Liver (tissue), 9 donors: Measurements from ENCODE around the gene CACNB4. TPM values are rescaled to one million over a fixed set of nuclear protein-coding genes. Genes with fewer than 3 reads are reported as not detected.

Source experiments
- DNase-seq: peaks from one replicate; pipeline ENCODE4 v3.0.0-alpha.2; 2017; ENCODE audit warnings: low spot score
- H3K27ac ChIP-seq, 2 donors: one replicate each; pipeline ENCODE4 v1.7.0; 2013; ENCODE audit warnings: inconsistent platforms in 2 of 2, low read length in 2 of 2, control low read depth in 1 of 2, low read depth in 1 of 2, mild to moderate bottlenecking in 1 of 2
- H3K27me3 ChIP-seq, 4 donors: one replicate each; pipeline versions ENCODE4 v1.6.1 to v1.7.0; 2013; ENCODE audit warnings: low read length in 3 of 4, inconsistent platforms in 1 of 4, mild to moderate bottlenecking in 1 of 4, moderate library complexity in 1 of 4; ENCODE audit not compliant: control insufficient read depth in 4 of 4, insufficient read depth in 4 of 4
- H3K36me3 ChIP-seq, 4 donors: one replicate each; pipeline versions ENCODE4 v1.6.1 to v1.7.0; 2013; ENCODE audit warnings: low read length in 3 of 4, mild to moderate bottlenecking in 3 of 4, low read depth in 1 of 4, moderate library complexity in 1 of 4; ENCODE audit not compliant: control insufficient read depth in 4 of 4, insufficient read depth in 3 of 4
- H3K4me1 ChIP-seq, 4 donors: one replicate each; pipeline versions ENCODE4 v1.6.1 to v1.7.0; 2013; ENCODE audit warnings: low read length in 3 of 4, mild to moderate bottlenecking in 3 of 4, moderate library complexity in 1 of 4; ENCODE audit not compliant: control insufficient read depth in 4 of 4, insufficient read depth in 4 of 4
- H3K4me3 ChIP-seq, 3 donors: one replicate each; pipeline versions ENCODE4 v1.6.1 to v1.7.0; 2013; ENCODE audit warnings: low read length in 3 of 3, control low read depth in 1 of 3, low read depth in 1 of 3, mild to moderate bottlenecking in 1 of 3
- H3K9ac ChIP-seq, 2 donors: one replicate each; pipeline ENCODE4 v1.7.0; 2013; ENCODE audit warnings: low read length in 2 of 2, mild to moderate bottlenecking in 2 of 2, moderate library complexity in 2 of 2, control low read depth in 1 of 2, low read depth in 1 of 2
- H3K9me3 ChIP-seq, 4 donors: one replicate each; pipeline versions ENCODE4 v1.6.1 to v1.7.0; 2013; ENCODE audit warnings: low read length in 3 of 4; ENCODE audit not compliant: control insufficient read depth in 4 of 4
- ATF3 ChIP-seq: IDR thresholded peaks from 2 replicates; pipeline ENCODE4 v1.6.1; 2016; ENCODE audit warnings: antibody characterized with exemption
- CTCF ChIP-seq: fragments of 150-350 bp; IDR thresholded peaks from 2 replicates; pipeline ENCODE4 v1.5.1; 2017; ENCODE audit warnings: improper control_type of control experiment, low read depth, low read length; ENCODE audit not compliant: missing input control
- EGR1 ChIP-seq, 2 donors: IDR thresholded peaks; 2 replicates each; pipeline ENCODE4 v1.6.1; 2016 to 2018; ENCODE audit warnings: antibody characterized with exemption in 2 of 2, low read depth in 2 of 2
- FOXA2 ChIP-seq: IDR thresholded peaks from 2 replicates; pipeline ENCODE4 v1.6.1; 2016; ENCODE audit warnings: antibody characterized with exemption
- GABPA ChIP-seq, 2 donors: IDR thresholded peaks in 1 of 2; conservative IDR thresholded peaks in 1 of 2; 2 replicates each; pipeline ENCODE4 v1.6.1; 2016; ENCODE audit warnings: antibody characterized with exemption in 2 of 2, mild to moderate bottlenecking in 1 of 2, moderate library complexity in 1 of 2
- HNF4A ChIP-seq, 2 donors: conservative IDR thresholded peaks; 2 replicates each; pipeline ENCODE4 v1.6.1; 2016; ENCODE audit warnings: antibody characterized with exemption in 2 of 2, mild to moderate bottlenecking in 2 of 2
- HNF4G ChIP-seq: IDR thresholded peaks from 2 replicates; pipeline ENCODE4 v1.6.1; 2016; ENCODE audit warnings: antibody characterized with exemption
- MAX ChIP-seq: IDR thresholded peaks from 2 replicates; pipeline ENCODE4 v1.6.1; 2016; ENCODE audit warnings: antibody characterized with exemption
- NR2F2 ChIP-seq: IDR thresholded peaks from 2 replicates; pipeline ENCODE4 v1.6.1; 2016; ENCODE audit warnings: antibody characterized with exemption
- RAD21 ChIP-seq, 2 donors: IDR thresholded peaks; 2 replicates each; pipeline ENCODE4 v1.6.1; 2016; ENCODE audit warnings: antibody characterized with exemption in 2 of 2, mild to moderate bottlenecking in 2 of 2
- REST ChIP-seq: IDR thresholded peaks from 2 replicates; pipeline ENCODE4 v1.6.1; 2016; ENCODE audit warnings: antibody characterized with exemption, mild to moderate bottlenecking
- RXRA ChIP-seq, 2 donors: IDR thresholded peaks; 2 replicates each; pipeline ENCODE4 v1.6.1; 2017 to 2018; ENCODE audit warnings: antibody characterized with exemption in 2 of 2, mild to moderate bottlenecking in 1 of 2
- TAF1 ChIP-seq: conservative IDR thresholded peaks from 2 replicates; pipeline ENCODE4 v1.6.1; 2016; ENCODE audit warnings: antibody characterized with exemption, mild to moderate bottlenecking
- YY1 ChIP-seq: IDR thresholded peaks from 2 replicates; pipeline ENCODE4 v1.6.1; 2016; ENCODE audit warnings: antibody characterized with exemption, mild to moderate bottlenecking
- ZBTB33 ChIP-seq: IDR thresholded peaks from 2 replicates; pipeline ENCODE4 v1.6.1; 2016; ENCODE audit warnings: antibody characterized with exemption
- WGBS: extraction: QIAGEN DNeasy Blood & Tissue Kit; methylation state at CpG from one replicate; pipeline ENCODE4 v1.1.7; 2013; 5-methylcytosine and 5-hydroxymethylcytosine counted together
- polyA plus RNA-seq, 2 donors: library from polyadenylated mRNA; stranded (reverse) in 1 of 2; unstranded in 1 of 2; fragments of 200-250 nt in 1 of 2; fragments of >200 nt in 1 of 2; fragmentation: Nextera tagmentation in 1 of 2; extraction: Ambion mirVana in 1 of 2; gene quantifications; one replicate each; pipeline versions ENCODE4 v1.2.1 to v1.2.3, GENCODE V29; 2013 to 2015
- total RNA-seq, 2 donors: library from RNA; depleted of rRNA; stranded (reverse); fragments of >200 nt; gene quantifications; one replicate each; pipeline ENCODE4 v1.2.3, GENCODE V29; 2014
- donor health status: healthy.
- donor health status: healthy.
- donor health status: healthy.
- donor health status: healthy.
- donor health status: healthy.

Gene CACNB4
- total and polyA plus RNA-seq, 4 donors = 0.02 to 0.50 (median 0.21) TPM

GRCh38 chr2:151789055-151789834 is 309.6 kb downstream of the CACNB4 start:
- no peaks in the 10 kb centered on the region for H3K9me3 ChIP-seq
- no peaks in the 10 kb centered on the region for H3K4me1 ChIP-seq
- DNase-seq = no peak
- H3K36me3 ChIP-seq = peaks cover 0 to 9% (median 4%) of the 10 kb centered on the region in 4 donors
- WGBS = 92% methylated on average over 4 of the region's 4 CpGs
- TF ChIP-seq TAF1 = no peak
- TF ChIP-seq CTCF = no peak
- TF ChIP-seq ATF3 = no peak
- TF ChIP-seq REST = no peak
- TF ChIP-seq GABPA (IDR thresholded peaks at IDR 0.05 in 1 of 2, conservative IDR thresholded peaks at IDR 0.05 in 1 of 2) = no peak
- no peak for TF ChIP-seq HNF4A (conservative IDR thresholded peaks at IDR 0.05)
- no peak for TF ChIP-seq EGR1 (IDR thresholded peaks at IDR 0.05; ENCODE audit: low read depth in 2 of 2)
- TF ChIP-seq MAX = no peak
- no peak for TF ChIP-seq NR2F2
- H3K27me3 ChIP-seq = no peaks in the 10 kb centered on the region
- no peak overlapping the region for H3K9ac ChIP-seq
- no peak overlapping the region for H3K4me3 ChIP-seq
- no peak overlapping the region for H3K27ac ChIP-seq

GRCh38 chr2:151786483-151786882 is 312.4 kb downstream of the CACNB4 start:
- 95% methylated on average over 1 of the region's 1 CpG for WGBS
- H3K27ac ChIP-seq = no peak overlapping the region
- no peaks in the 10 kb centered on the region for H3K27me3 ChIP-seq
- no peak overlapping the region for H3K4me3 ChIP-seq
- no peaks in the 10 kb centered on the region for H3K4me1 ChIP-seq
- peaks cover 0 to 6% (median 2%) of the 10 kb centered on the region in 4 donors for H3K36me3 ChIP-seq
- TF ChIP-seq ZBTB33 = no peak
- no peak for TF ChIP-seq RAD21 (IDR thresholded peaks at IDR 0.05)
- TF ChIP-seq HNF4A (conservative IDR thresholded peaks at IDR 0.05) = no peak
- TF ChIP-seq FOXA2 = no peak
- no peak for TF ChIP-seq RXRA (IDR thresholded peaks at IDR 0.05)
- no peak for TF ChIP-seq YY1
- no peak for TF ChIP-seq NR2F2
- no peak for TF ChIP-seq HNF4G
- TF ChIP-seq EGR1 (IDR thresholded peaks at IDR 0.05; ENCODE audit: low read depth in 2 of 2) = no peak
- no peak for TF ChIP-seq CTCF
- no peak for TF ChIP-seq REST
- no peak for TF ChIP-seq MAX
- TF ChIP-seq GABPA (IDR thresholded peaks at IDR 0.05 in 1 of 2, conservative IDR thresholded peaks at IDR 0.05 in 1 of 2) = no peak
- TF ChIP-seq TAF1 = no peak
- H3K9me3 ChIP-seq = no peaks in the 10 kb centered on the region
- DNase-seq = no peak
- H3K9ac ChIP-seq = no peak overlapping the region
